Gastroesophageal sphincter (tissue), 4 donors: Measurements from ENCODE around the gene ZNF346. TPM values are rescaled to one million over a fixed set of nuclear protein-coding genes. Genes with fewer than 3 reads are reported as not detected.

Experiments used
- ATAC-seq: fragments of 150-250 bp; one replicate; pipeline ENCODE4 v1.9.1; 2016; ENCODE audit warnings: mild to moderate bottlenecking, moderate library complexity
- H3K27ac ChIP-seq, 4 donors: fragments of 200-600 bp; sonication (generic) in 3 of 4; 1 replicate in 3 of 4; 2 replicates in 1 of 4; pipeline ENCODE4 v1.5.1; 2016 to 2019
- H3K27me3 ChIP-seq: fragments of 200-600 bp; sonication (generic); one replicate; pipeline ENCODE4 v1.5.1; 2019
- H3K36me3 ChIP-seq, 2 donors: fragments of 200-600 bp; sonication (generic); one replicate each; pipeline ENCODE4 v1.5.1; 2019; ENCODE audit warnings: control low read depth in 1 of 2
- H3K4me1 ChIP-seq, 3 donors: fragments of 200-600 bp; sonication (generic); 1 replicate in 2 of 3; 2 replicates in 1 of 3; pipeline ENCODE4 v1.5.1; 2016 to 2019; ENCODE audit warnings: control low read depth in 2 of 3
- H3K4me3 ChIP-seq, 2 donors: fragments of 200-600 bp; sonication (generic); one replicate each; pipeline ENCODE4 v1.5.1; 2019; ENCODE audit warnings: mild to moderate bottlenecking in 1 of 2, moderate library complexity in 1 of 2
- H3K9me3 ChIP-seq, 3 donors: fragments of 200-600 bp; sonication (generic); one replicate each; pipeline ENCODE4 v1.5.1; 2017 to 2019; ENCODE audit warnings: control low read depth in 2 of 3
- EP300 ChIP-seq: sonication (generic); formaldehyde crosslinking; IDR thresholded peaks from one replicate; pipeline ENCODE4 v1.6.1; 2017; ENCODE audit warnings: antibody characterized with exemption, mild to moderate bottlenecking
- POLR2A ChIP-seq, 2 donors: fragments of 450-650 bp; IDR thresholded peaks; one replicate each; pipeline ENCODE4 v1.6.1; 2017; ENCODE audit warnings: antibody characterized with exemption in 2 of 2, mild to moderate bottlenecking in 2 of 2, moderate library complexity in 1 of 2
- POLR2AphosphoS5 ChIP-seq: sonication (generic); formaldehyde crosslinking; IDR thresholded peaks from one replicate; pipeline ENCODE4 v1.6.1; 2017; ENCODE audit warnings: antibody characterized with exemption
- WGBS, 2 donors: methylation state at CpG; one replicate each; pipeline ENCODE4 v1.1.5; 2018; ENCODE audit warnings: low coverage in 1 of 2; 5-methylcytosine and 5-hydroxymethylcytosine counted together
- total RNA-seq, 4 donors: library from RNA; depleted of rRNA; stranded (reverse); fragments of >200 nt; gene quantifications; one replicate each; pipeline ENCODE4 v1.1.0, GENCODE V29; 2016
- TF ChIP-seq, protein P1 (sequence below), 4 experiments: fragments of 200-600 bp in 2 of 4; fragments of 450-650 bp in 2 of 4; sonication (generic) in 1 of 4; IDR thresholded peaks; one replicate each; pipeline ENCODE4 v1.5.1; 2017 to 2019; ENCODE audit warnings: antibody characterized with exemption in 4 of 4, mild to moderate bottlenecking in 2 of 4, moderate library complexity in 2 of 4

ZNF346 gene
- total RNA-seq, 4 donors from 2014 or later: 12.9 to 16.9 (median 14.2) TPM

DNA sequence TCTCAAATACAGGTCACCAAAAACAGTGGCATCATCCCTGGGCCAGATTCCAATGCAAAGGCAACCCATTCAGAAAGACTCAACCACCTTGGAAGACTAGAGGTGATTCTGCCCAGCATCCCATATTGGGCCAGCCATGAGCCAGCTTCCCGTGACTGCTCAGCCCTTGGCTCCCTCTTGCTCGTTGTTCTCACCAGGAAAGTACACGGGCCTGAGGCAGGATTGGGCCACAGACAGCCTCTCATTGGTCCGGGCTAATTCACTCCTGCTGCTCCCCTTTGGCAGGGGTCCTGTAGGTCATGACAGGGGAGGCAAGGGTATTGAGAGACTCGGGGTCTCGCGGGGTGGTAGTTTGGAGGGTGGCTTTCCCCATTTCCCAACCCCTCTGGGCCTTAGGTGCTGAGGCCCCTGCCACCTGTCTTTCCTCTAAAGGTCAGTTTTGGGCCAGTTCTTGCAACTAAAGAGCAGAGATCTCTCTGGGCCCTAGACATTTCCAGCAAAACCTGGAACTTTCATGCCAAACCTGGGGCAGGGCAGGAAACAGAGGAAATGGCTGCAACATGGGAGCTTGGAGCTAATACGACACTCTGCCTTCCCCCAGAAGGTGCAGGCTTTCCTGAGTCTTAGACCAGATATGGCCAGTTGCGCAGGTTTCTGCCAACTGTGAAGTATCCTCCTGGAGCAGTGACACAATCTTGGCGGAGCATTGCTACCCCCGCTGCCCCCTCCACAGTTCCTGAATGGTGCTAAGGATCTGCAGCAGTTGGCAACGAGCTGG, 42.2 kb downstream of the ZNF346 start:
- Histone ChIP-seq H3K27ac (no peak overlapping the region), H3K4me3 (no peak overlapping the region), H3K4me1 (no peaks in the 10 kb centered on the region), H3K27me3 (no peaks in the 10 kb centered on the region), H3K9me3 (no peaks in the 10 kb centered on the region), H3K36me3 (peaks cover 0 to 88% of the 10 kb centered on the region in 2 donors)
- no peak for ATAC-seq
- 78% methylated on average over 5 of the region's 12 CpGs; no CpG with 5 or more reads in 1 of the 2 donors for WGBS, 2 donors
- TF ChIP-seq POLR2AphosphoS5 (no peak), EP300 (no peak), POLR2A (IDR thresholded peaks at IDR 0.05) (no peak)
- TF ChIP-seq, protein P1, sequence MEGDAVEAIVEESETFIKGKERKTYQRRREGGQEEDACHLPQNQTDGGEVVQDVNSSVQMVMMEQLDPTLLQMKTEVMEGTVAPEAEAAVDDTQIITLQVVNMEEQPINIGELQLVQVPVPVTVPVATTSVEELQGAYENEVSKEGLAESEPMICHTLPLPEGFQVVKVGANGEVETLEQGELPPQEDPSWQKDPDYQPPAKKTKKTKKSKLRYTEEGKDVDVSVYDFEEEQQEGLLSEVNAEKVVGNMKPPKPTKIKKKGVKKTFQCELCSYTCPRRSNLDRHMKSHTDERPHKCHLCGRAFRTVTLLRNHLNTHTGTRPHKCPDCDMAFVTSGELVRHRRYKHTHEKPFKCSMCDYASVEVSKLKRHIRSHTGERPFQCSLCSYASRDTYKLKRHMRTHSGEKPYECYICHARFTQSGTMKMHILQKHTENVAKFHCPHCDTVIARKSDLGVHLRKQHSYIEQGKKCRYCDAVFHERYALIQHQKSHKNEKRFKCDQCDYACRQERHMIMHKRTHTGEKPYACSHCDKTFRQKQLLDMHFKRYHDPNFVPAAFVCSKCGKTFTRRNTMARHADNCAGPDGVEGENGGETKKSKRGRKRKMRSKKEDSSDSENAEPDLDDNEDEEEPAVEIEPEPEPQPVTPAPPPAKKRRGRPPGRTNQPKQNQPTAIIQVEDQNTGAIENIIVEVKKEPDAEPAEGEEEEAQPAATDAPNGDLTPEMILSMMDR (IDR thresholded peaks at IDR 0.05): no peak

DNA sequence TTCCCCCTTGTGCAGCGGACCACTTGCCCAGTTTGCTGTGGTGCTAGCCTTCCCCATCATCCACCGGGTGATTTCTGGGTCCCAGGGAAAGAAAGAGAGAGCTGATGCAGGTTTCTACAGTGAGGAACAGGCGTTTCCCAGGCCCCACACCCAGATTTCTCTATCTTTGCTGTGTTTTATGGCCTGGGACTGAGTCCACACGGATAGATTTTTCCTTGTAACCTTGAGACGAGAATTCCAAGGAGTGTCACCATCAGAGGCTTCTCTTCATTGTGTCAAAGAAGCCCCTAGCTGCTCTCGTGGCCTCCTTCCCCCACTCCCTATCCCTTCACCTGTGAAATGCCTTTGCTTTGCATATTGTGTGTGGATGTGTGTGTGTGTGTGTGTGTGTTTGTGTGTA, 43.0 kb downstream of the ZNF346 start:
- H3K4me1 ChIP-seq: no peaks in the 10 kb centered on the region
- ATAC-seq: no peak
- 83 to 92% methylated on average over 4 to 6 of the region's 6 CpGs for WGBS, 2 donors
- no peak overlapping the region for H3K27ac ChIP-seq
- H3K27me3 ChIP-seq: no peaks in the 10 kb centered on the region
- no peak for TF ChIP-seq POLR2A (IDR thresholded peaks at IDR 0.05)
- TF ChIP-seq, protein P1 (IDR thresholded peaks at IDR 0.05): no peak
- TF ChIP-seq EP300: no peak
- TF ChIP-seq POLR2AphosphoS5: no peak
- H3K9me3 ChIP-seq: no peaks in the 10 kb centered on the region
- no peak overlapping the region for H3K4me3 ChIP-seq
- H3K36me3 ChIP-seq: peaks cover 0 to 90% of the 10 kb centered on the region in 2 donors

DNA sequence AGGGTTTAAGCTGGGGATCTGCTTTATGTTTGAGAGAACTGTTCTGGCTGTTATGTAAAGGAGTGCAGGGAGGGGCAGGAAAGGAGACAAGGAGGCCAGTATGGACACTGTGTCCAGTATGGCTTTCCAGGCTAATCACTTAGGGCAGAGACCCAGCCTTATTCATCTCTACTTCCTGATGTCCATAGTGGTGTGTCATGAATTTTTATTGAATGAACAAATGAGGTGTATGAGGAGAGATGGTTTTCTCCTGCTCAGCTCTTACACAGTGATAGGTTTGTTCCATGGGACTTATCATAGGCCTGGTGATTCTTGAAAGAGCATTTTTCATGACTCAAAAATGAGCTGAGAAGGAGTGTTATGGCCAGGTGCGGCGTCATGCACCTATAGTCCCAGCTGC, 43.7 kb downstream of the ZNF346 start:
- WGBS, 2 donors: 76% methylated on average over 2 of the region's 2 CpGs; no CpG with 5 or more reads in 1 of the 2 donors
- Histone ChIP-seq H3K9me3 (no peaks in the 10 kb centered on the region), H3K36me3 (peaks cover 0 to 90% of the 10 kb centered on the region in 2 donors), H3K4me1 (peaks cover 0 to under 1% (median 0%) of the 10 kb centered on the region in 3 donors), H3K4me3 (no peak overlapping the region), H3K27me3 (no peaks in the 10 kb centered on the region), H3K27ac (no peak overlapping the region)
- TF ChIP-seq EP300 (no peak), POLR2A (IDR thresholded peaks at IDR 0.05) (no peak), POLR2AphosphoS5 (no peak)
- TF ChIP-seq, protein P1 (IDR thresholded peaks at IDR 0.05): no peak
- no peak for ATAC-seq

DNA sequence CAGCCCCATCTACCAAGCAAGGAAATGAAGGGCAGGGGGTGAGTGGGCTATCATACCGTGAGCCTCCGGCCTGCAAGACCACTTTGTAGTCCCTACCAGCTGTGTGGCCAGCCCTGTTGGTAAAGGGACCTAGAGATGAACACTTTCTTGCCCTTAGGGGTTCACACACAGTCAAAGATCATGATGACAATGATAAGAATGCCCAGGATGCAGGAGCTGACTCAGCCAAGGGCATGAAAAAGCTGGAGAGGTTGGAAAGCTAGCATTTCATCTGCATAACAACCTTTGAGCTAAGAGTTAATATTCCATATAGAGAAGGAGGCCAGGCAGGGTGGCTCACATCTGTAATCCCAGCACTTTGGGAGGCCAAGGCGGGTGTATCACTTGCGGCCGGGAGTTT, 45.0 kb downstream of the ZNF346 start:
- ATAC-seq: no peak
- Histone ChIP-seq H3K27ac (no peak overlapping the region), H3K4me3 (no peak overlapping the region), H3K27me3 (no peaks in the 10 kb centered on the region), H3K36me3 (peaks cover 0 to 78% of the 10 kb centered on the region in 2 donors), H3K4me1 (peaks cover 0 to 7% (median 0%) of the 10 kb centered on the region in 3 donors), H3K9me3 (no peaks in the 10 kb centered on the region)
- 88 to 96% methylated on average over 3 to 5 of the region's 5 CpGs for WGBS, 2 donors
- TF ChIP-seq POLR2AphosphoS5 (no peak), EP300 (no peak), POLR2A (IDR thresholded peaks at IDR 0.05) (no peak)
- TF ChIP-seq, protein P1 (IDR thresholded peaks at IDR 0.05): no peak
